ENCODE data around the gene PPM1E. TPM values are rescaled to one million over a fixed set of nuclear protein-coding genes. Genes with fewer than 3 reads are reported as not detected.
A peak's percentile ranks its signal among the peaks of the same experiment; 100 is the strongest.
"Not testable (repeated sequence)": the region's sequence is repeated elsewhere in the genome, so short reads cannot be mapped to it uniquely, and the experiment has no call there.

PPM1E gene
- total and polyA plus RNA-seq, 4 donors: 0.08 to 1.3 (median 0.66) TPM

- Histone ChIP-seq H3K9ac (ENCODE audit: insufficient read depth in 1 of 2, low read length in 2 of 2) (no peak overlapping the region), H3K27ac (ENCODE audit: low read depth in 1 of 2, low read length in 1 of 2) (no peak overlapping the region), H3K9me3 (ENCODE audit: control insufficient read depth in 4 of 4, insufficient read depth in 3 of 4, low read length in 3 of 4) (no peaks in the 10 kb centered on the region), H3K4me3 (no peak overlapping the region), H3K4me1 (ENCODE audit: control insufficient read depth in 5 of 5, insufficient read depth in 5 of 5, low read length in 5 of 5) (no peaks in the 10 kb centered on the region), H3K36me3 (ENCODE audit: control insufficient read depth in 4 of 4, insufficient read depth in 4 of 4, low read length in 4 of 4) (no peaks in the 10 kb centered on the region), H3K27me3 (ENCODE audit: control insufficient read depth in 3 of 3, insufficient read depth in 3 of 3, low read length in 2 of 3) (no peaks in the 10 kb centered on the region)
- ATAC-seq (ENCODE audit: insufficient read depth, low FRiP score): no peak
- WGBS, 2 donors: 90 to 93% methylated on average over 5 of the region's 5 CpGs
- no peak for TF ChIP-seq CTCF (IDR thresholded peaks at IDR 0.05; ENCODE audit: control extremely low read depth, extremely low read depth)
- no peak for DNase-seq
Observed at GRCh38 chr17:58837699-58838098, 82.0 kb downstream of the PPM1E start.

- no peak for TF ChIP-seq CTCF (IDR thresholded peaks at IDR 0.05; ENCODE audit: control extremely low read depth, extremely low read depth)
- H3K4me3 ChIP-seq: no peak overlapping the region
- no peak for ATAC-seq (ENCODE audit: insufficient read depth, low FRiP score)
Observed at GRCh38 chr17:58840820-58841612, 85.4 kb downstream of the PPM1E start.

GRCh38 chr17:58846413-58846812 lies 90.8 kb downstream of the PPM1E start:
- H3K9me3 ChIP-seq (ENCODE audit: control insufficient read depth in 4 of 4, insufficient read depth in 3 of 4, low read length in 3 of 4); DNase-seq; H3K27me3 ChIP-seq (ENCODE audit: control insufficient read depth in 3 of 3, insufficient read depth in 3 of 3, low read length in 2 of 3); H3K36me3 ChIP-seq (ENCODE audit: control insufficient read depth in 4 of 4, insufficient read depth in 4 of 4, low read length in 4 of 4); H3K27ac ChIP-seq (ENCODE audit: low read depth in 1 of 2, low read length in 1 of 2); ATAC-seq (ENCODE audit: insufficient read depth, low FRiP score); H3K4me1 ChIP-seq (ENCODE audit: control insufficient read depth in 5 of 5, insufficient read depth in 5 of 5, low read length in 5 of 5); H3K9ac ChIP-seq (ENCODE audit: insufficient read depth in 1 of 2, low read length in 2 of 2); H3K4me3 ChIP-seq: not testable (repeated sequence)
- 73 to 80% methylated on average over 2 to 3 of the region's 3 CpGs for WGBS, 2 donors

More at GRCh38 chr17:58840820-58841612, 85.4 kb downstream of the PPM1E start:
- no peaks in the 10 kb centered on the region for H3K36me3 ChIP-seq (ENCODE audit: control insufficient read depth in 4 of 4, insufficient read depth in 4 of 4, low read length in 4 of 4)
- 46 to 52% methylated on average over 4 of the region's 4 CpGs for WGBS, 2 donors
- H3K9me3 ChIP-seq (ENCODE audit: control insufficient read depth in 4 of 4, insufficient read depth in 3 of 4, low read length in 3 of 4): no peaks in the 10 kb centered on the region
- peak in 1 of 3 donors; percentile 4 for DNase-seq
- H3K9ac ChIP-seq (ENCODE audit: insufficient read depth in 1 of 2, low read length in 2 of 2): no peak overlapping the region
- H3K27ac ChIP-seq (ENCODE audit: low read depth in 1 of 2, low read length in 1 of 2): no peak overlapping the region
- no peaks in the 10 kb centered on the region for H3K4me1 ChIP-seq (ENCODE audit: control insufficient read depth in 5 of 5, insufficient read depth in 5 of 5, low read length in 5 of 5)
- no peaks in the 10 kb centered on the region for H3K27me3 ChIP-seq (ENCODE audit: control insufficient read depth in 3 of 3, insufficient read depth in 3 of 3, low read length in 2 of 3)

GRCh38 chr17:58850106-58850505 lies 94.5 kb downstream of the PPM1E start:
- not testable (repeated sequence) for H3K27ac ChIP-seq (ENCODE audit: low read depth in 1 of 2, low read length in 1 of 2); H3K9ac ChIP-seq (ENCODE audit: insufficient read depth in 1 of 2, low read length in 2 of 2); H3K9me3 ChIP-seq (ENCODE audit: control insufficient read depth in 4 of 4, insufficient read depth in 3 of 4, low read length in 3 of 4); H3K27me3 ChIP-seq (ENCODE audit: control insufficient read depth in 3 of 3, insufficient read depth in 3 of 3, low read length in 2 of 3); H3K4me3 ChIP-seq; H3K36me3 ChIP-seq (ENCODE audit: control insufficient read depth in 4 of 4, insufficient read depth in 4 of 4, low read length in 4 of 4); ATAC-seq (ENCODE audit: insufficient read depth, low FRiP score); DNase-seq; H3K4me1 ChIP-seq (ENCODE audit: control insufficient read depth in 5 of 5, insufficient read depth in 5 of 5, low read length in 5 of 5)
- 97 to 100% methylated on average over 2 of the region's 2 CpGs for WGBS, 2 donors

Measured in lung (tissue), 12 donors.